Stimulated activated CD8-positive, alpha-beta memory T cell treated with anti-CD3 and anti-CD28 coated beads, Interleukin-15, amount 100 ng/mL, for 48 hours (primary cell): ENCODE results near the gene CCDC15.
"Not testable (repeated sequence)": the region's sequence is repeated elsewhere in the genome, so short reads cannot be mapped to it uniquely, and the experiment has no call there.

ENCODE experiments used
- DNase-seq, 2 donors: peaks; one replicate each; pipeline ENCODE4 v3.0.0-alpha.2; 2020; ENCODE audit warnings: low read depth in 2 of 2

The CCDC15 gene

DNA sequence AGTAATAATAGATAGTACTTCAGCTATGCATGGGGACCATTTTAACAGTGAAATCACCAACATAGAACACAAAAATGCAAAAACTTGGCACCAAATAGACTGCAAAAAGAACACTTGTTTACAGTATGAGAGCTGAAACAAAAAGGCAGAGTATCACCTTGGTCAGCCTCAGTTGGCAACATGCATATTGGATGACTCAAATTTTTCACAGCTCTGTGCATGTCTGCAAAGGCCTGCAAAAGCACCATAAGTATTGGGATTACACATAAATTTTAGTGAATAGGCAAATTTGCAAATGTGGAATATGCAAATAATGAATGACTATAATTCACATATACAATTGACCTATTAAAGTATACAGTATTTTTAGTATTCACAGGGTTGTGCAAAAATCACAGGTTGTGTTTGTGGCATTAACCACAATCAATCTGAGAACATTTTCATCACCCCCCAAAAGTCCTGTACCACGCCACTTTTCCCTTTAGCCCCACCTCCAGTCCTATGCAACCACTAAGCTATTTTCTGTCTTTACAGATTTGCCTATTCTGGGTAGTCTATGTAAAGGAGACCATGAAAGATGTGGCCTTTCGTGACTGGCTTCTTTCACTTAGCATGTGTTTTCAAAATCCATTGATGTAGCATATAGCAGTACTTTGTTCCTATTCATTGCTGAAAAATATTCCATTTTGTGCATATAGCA lies 47.2 kb downstream of the CCDC15 start:
- DNase-seq = no peak

DNA sequence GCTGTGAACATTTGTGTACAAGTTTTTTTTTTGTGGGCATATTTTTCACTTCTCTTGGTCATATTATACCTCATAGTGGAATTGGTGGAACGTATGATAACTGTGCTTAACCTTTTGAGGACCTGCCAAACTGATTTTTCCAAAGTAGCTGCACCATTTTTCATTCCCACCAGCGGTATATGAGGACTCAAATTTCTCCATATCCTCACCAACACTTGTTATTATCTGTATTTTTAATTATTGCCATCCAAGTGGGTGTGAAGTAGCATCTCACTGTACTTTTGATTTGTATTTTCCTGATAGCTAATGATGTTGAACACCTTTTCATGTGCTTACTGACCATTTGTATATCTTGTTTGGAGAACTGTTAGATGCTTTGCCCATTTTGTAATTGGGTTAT lies 47.8 kb downstream of the CCDC15 start:
- DNase-seq = no peak

DNA sequence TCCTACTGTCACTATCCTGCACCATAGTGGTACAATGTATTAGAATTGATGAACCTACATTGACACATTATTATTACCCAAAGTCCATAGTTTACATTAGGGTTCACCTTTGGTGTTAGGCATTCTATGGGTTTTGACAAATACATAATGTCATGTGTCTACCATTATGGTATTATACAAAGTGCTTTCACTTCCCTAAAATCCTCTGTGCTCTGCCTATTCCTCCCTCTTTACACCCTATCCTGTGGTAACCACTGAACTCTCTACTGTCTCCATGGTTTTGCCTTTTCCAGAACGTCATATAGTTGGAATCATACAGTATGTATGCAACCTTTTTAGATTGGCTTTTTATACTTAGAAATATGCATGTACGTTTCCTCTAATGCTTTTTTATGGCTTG lies 51.5 kb downstream of the CCDC15 start:
- DNase-seq = no peak

DNA sequence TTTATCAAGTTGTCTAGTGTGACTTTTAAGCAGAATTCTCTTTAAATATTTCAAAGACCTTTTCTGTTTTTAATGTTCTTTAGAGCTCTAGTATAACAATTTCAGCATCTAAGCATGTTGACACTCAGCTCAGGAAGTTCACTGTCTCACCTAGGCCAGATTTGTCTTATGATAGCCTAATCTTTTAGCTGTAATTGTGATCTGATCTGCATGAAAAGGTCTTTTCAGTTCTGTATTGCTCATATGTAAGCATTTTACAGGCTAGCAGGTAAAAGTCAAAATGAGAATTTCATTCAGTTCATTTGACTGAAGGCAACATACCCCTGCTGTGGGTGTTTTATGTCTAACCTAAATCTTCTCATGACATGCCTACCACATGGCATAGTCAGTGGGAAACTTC lies 62.4 kb downstream of the CCDC15 start:
- no peak for DNase-seq

DNA sequence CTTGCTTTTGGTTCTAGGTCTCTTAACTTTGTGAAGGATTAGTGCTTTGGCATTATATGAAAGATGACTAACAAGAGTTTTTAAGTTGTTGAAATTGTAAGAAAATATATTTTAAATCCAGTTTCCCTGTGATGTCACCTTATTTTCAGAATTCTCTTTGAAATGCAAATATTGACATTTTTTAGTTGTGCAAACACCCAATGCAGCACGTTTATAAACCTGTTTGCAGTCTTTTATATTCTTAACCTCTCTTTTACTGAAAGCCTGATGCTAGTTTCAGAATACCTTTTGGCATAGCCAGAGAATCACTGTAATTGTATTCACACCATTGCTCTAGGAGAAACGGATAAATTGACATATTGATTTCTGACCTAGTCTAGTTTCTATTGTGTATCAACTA lies 66.3 kb downstream of the CCDC15 start:
- no peak for DNase-seq

DNA sequence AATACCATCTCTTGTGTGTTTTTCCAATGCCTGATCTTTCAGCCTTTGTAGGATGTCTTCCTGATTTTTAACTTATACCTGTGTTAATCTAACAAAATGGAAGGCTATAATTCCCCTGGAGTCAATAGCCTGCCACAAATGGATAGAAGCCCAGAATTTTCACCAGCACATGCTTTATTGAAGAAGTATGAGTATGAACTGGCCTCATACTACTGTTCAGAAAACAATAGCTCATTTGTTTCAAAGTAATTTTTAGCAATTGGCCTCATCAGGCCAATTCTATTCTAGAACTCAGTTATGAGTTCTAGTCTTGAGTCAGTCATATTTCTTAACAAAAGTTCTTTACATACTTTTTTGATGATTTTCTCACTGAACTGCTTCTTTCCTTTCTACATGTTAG lies 68.5 kb downstream of the CCDC15 start:
- DNase-seq = no peak

DNA sequence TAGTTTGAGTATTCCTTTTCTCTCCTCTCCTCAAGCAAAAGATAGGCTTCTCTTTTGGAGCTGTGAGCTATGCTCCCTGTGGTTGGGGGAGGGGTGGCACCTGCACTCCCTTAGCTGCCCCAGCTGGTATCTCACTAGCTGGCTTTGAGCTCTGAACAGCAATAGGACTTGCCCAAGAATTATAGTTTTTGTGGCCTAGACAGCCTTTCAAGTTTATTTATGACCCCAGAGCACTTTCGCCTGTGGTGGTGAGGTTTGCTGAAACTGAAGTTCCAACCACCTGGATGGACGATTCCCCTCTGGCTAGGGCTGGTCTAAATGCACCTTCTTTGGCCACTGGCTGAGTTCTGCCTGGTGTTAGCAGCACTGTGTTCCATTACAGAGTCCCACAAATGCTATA lies 72.0 kb downstream of the CCDC15 start:
- no peak for DNase-seq

DNA sequence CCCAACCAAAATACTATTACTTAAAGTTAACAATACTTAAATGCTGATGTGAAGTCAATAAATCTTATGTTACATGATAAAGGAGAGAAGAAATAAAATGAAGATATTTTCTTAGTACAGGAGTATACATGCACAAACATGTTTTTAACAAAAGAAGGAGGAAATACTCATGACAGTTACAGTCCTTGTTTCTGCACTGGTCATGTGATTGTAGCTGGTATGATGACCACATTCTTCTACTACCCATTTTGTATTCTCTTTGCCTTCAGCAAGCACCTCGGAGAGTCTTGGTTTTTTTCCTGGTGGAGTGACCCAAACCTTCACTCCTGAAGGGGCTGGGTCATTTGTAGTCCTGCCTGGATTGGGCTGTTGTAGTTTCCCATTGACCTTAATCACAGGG lies 75.4 kb downstream of the CCDC15 start:
- DNase-seq = not testable (repeated sequence)

DNA sequence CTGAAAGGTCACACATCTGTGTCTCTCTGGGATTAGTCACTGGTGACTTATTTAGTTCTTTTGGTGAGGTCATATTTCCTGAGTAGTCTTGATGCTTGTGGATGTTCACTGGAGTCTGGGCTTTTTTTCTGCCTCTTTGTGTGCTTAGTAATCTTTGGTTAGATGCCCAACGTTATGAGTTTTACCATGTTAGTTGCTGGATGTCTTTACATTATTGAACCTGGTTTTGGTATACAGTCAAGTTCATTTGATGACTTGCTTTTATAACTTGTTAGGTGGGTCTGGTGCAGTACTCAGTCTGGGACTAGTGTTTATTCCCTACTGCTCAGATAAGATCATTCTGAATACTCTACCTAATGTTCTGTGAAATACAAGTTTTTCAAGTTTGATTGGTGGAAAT lies 82.9 kb downstream of the CCDC15 start:
- DNase-seq = no peak

DNA sequence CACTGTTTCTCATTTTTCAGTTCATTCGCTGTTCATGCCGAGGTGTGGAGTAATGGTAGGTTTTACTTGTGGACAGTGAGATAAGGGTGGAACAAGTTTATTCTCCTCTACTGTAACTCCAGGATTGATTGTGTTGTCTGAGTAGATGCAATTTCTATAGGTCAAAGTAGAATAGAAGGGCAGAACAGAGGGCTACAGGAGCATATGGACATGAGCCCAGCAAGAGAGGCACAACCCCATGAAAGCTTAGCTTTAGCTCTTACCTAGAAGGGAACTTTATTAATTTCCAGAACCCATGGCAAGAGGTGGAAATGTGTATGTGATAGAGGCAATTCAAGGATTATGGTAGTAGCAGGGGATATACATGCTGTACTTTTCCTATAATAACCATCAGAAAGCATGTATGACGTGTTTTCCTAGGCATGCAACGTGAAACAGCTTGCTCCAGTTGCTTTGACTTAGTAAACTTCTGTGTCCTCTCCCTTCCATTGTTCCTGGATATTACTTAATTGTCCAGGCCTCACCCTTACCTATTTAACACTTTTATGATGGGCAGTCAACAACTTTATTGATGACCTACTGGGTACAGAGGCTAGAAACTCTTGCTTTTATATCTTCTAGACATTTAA lies 95.3 kb downstream of the CCDC15 start:
- DNase-seq = no peak

DNA sequence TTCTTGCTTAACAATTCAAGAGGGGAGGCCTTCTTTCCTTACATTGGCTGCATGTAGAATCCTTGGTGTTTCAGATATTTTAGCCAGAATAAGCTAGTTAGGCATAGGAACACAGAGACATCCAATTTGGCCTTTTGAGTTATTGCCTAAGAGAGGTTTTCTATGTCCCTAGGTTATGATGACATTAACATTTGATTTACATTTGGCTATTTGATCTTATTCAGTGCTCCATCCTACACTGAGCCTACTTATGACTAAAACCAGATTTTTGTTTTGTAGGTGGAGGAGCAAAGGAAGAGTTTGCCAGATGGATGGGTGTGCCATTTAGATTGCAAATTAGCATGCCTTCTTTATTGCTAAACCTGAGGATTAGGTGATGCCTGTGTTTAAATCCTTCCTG lies 98.0 kb downstream of the CCDC15 start:
- no peak for DNase-seq

DNA sequence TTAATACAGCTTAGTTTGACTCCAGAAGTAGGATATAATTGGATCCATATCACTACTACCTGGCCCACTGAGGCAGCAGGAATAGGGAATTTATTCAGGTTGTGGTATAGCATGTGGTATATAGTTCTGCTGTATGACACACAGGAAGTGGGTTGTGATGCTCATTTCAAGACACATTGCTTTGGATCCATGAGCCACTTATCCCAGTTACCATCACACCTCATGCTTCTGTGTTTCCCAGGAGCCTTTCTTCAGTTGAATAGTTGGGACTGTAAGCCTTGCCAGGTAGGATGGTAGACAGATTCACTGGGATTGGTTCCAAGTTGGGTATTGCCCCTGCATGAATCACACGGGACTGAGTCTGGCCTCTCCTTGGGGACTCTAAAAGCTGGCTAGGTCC lies 99.2 kb downstream of the CCDC15 start:
- DNase-seq = no peak

DNA sequence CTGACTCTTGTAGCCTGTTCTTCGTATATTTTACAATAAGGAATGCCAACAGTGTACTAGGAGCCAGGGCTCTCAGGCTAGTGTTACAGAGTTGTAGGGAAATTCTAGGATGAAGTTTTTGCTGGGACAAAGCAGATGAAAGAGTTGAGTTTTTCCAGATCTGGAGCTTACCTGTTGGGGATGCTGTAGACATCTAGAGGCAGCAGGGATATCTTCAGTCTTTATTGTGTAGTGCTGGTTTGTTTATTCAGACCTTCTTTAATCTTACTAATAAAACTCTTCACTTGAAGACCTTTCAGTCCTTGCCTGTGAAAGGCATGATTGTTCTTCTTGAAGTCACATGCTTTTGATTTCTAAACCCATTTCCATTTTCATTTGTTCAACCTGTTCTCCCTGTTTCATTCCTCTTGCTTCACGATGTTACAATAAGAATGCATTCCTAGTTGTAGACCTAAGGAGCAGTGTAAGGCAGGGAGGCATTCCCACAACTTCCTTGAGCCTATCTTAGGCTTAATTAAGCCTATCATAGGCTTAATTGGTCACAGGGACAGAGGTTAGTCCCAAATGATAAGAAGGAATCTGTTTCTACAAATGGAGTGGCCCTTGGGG lies 101.2 kb downstream of the CCDC15 start:
- no peak for DNase-seq

DNA sequence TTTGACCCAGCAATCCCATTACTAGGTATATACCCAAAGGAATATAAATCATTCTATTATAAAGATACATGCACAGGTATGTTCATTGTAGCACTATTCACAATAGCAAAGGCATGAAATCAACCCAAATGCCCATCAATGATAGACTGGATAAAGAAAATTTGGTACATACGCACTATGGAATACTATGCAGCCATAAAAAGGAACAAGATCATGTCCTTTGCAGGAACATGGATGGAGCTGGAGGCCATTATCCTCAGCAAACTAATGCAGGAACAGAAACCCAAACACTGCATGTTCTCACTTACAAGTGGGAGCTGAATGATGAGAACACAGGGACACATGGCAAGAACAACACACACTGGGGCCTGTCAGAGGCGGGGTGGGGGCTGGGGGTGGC lies 102.1 kb downstream of the CCDC15 start:
- not testable (repeated sequence) for DNase-seq

DNA sequence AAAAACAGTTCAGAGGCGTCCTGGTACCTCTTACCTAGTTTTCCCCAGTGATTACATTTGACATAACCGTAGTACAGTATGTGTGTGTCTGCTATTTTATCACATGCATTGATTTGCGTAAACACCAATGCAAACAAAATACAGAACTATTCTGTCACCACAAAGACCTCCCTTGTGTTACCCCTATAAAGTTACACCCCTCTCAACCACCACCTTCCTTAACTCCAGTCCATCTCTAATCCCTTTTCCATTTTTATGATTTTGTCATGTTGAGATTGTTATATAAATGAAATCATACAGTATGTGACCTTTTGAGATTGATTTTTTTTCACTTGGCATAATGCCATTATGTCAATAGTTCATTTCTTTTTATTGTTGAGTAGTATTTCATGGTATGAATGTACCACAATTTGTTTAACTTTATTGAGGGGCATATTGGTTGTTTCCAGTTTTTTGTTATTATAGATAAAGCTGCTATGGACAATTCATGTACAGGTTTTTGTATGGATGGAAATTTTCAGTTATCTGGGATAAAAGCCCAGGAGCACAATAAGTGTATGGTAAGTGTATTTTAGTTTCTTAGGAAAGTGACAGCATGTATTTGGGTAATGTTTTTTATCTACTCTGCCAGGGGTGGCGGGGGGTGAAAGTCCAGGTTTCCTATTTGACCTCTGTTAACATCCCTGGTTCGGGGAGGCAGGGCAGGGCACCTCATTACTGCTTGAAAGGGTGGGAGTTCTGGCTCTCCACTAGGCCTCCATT lies 103.1 kb downstream of the CCDC15 start:
- DNase-seq = no peak

DNA sequence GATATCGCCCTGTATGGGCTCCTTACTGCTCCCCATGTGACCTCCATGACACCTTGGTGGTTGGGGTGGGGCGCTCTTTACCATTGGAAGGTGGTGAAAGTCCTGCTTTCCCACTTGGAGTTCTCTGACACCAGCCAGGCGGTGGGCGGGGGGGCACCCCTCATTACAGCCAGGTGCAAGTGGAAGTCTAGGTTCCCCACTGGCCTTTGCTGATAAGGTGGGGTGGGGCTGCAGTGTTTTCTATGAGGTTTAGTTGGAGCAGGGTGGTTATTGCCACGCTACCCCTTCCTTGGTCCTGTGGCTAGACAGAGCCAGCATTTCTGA lies 103.7 kb downstream of the CCDC15 start:
- DNase-seq = no peak

DNA sequence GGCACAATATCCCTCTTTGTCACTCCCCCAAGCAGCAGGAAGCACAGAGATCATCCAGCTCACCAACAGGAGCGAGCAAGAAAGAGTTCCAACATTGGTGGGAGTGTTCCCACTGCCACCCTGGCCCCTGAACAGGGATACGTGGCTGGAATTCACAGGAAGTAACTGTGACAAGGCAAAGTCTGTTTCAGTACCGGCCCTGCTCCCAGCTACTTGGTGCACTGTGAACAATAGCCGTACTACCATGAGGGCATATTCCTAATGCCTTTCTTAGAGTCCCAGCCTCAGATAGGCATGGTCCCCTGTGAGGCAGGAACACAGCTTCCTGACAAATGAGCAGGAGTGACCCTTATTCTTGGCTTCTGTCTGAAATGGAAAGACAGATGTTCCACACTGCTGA lies 107.3 kb downstream of the CCDC15 start:
- DNase-seq = no peak

DNA sequence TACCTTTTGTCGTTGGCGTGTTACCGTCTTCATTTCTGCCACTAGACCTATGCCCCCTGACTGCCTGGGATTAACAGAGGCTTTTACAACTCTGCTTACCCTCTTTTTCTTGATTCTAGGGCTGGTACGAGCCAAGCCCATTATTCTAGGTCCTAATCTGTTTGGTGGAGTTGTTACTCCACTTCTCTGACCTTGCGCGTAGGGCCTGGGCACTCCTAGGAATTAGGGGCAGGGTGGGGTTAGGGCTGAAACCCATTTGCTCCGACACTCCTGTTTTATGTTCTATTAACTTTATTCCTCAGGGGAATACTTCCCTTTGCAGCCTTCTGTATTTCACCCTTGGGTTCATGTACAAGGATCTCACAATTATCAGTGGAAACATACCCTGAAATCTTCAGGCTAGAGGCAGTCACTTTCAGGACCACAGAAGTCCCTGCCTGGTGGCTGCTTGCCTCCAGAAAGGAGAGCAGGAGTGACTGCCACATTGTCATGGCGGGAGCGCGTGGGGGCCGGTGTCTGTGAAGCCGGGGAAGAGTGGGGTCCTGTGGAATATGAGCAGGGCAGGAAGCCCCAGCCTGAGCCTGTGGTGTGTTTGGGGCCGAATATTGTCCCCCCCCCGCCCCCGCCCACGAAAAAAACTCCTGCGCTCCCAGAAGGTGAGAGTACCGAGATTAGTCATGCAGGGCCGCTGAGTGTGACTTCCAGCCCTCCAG lies 108.4 kb downstream of the CCDC15 start:
- no peak for DNase-seq

DNA sequence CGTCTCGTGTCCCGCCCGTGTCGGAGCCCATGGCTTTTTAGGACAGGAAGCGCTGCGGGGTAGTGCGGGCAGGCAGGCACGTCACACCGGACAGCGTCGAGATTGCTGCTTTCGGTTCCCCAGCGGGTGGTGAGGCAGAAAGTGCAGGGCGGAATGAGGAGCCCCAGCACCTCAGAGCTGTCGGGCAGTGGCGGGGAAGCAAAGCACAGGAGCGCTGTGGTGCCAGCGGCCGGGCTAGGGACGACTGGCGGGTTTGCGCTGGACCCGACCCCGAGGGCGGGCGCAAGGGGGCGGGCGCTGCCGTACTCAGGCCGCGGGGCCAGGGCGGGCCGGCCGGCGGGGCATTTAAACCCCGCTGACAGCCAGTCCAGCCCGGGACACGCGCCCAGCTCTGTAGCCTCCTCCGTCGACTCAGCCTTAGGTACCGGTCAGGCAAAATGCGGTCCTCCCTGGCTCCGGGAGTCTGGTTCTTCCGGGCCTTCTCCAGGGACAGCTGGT lies 109.0 kb downstream of the CCDC15 start, which contains the start of gene SLC37A2:
Gene SLC37A2, plus strand, starts transcription at position 375 of the 498 bp plus-strand sequence. Its CDS starts 63 bp downstream, at position 438.
- DNase-seq = peak; percentile 43 to 53

DNA sequence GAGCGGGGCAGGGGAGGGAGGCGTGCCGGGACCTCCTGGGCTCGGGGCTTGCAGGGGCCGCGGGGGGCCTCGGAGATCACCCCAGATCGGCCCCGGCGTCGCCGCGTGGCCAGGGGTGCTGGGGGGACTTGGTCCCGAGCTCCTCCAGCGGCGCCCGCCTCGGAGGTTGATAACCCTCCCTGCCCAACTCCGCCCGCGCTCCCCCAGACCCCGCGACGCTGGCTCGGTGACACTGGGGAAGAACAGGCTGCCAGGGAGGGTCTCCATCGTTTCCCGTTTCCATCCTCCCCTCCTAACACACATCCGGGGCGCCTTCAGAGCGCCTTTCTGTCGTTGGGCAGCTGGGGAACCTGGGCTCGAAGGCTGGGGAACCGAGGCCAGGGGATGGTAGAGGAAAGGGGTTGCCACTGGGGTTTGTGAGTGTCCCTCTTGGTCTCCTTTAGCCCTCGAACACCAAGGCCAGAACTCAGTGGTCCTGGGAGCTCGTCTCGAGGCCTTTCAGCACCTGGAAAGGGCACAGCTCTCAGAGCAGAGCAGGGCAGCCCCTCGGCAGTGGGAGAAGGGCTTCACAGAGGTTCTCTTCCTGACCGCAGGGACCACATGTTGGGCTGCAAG lies 109.5 kb downstream of the CCDC15 start:
- DNase-seq = no peak

DNA sequence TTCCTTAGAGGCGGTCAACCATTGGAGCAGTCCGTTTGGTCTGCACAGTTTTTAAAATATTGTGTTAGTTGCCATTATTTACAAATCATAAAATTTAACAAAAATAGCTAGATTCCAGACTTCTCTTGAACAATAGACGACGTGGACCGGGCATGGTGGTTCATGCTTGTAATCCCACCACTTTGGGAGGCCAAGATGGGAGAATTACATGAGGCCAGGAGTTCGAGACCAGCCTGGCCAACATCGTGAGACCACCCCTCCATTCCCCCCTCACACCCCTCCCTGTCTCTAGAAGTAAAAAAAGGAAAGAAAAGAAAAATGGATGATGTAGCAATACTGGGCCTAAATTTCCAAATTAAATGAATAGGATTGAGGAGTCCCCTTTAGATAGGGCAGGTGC lies 110.1 kb downstream of the CCDC15 start:
- DNase-seq = no peak
